Measurements from ENCODE around the gene TSPO. TPM values are rescaled to one million over a fixed set of nuclear protein-coding genes. Genes with fewer than 3 reads are reported as not detected.

The TSPO gene
- total and polyA plus RNA-seq, 2 experiments from 2014 or later: 61.8 to 138 TPM

GRCh38 chr22:43129426-43130425 is 21.6 kb upstream of the TSPO start:
- no peak overlapping the region for H2AFZ ChIP-seq
- peak overlapping the region; percentile 41 for H3K4me2 ChIP-seq
- no peaks in the 10 kb centered on the region for H3K79me2 ChIP-seq
- no peaks in the 10 kb centered on the region for H3K9me2 ChIP-seq (replicated peaks; ENCODE audit: insufficient read depth)
- no peaks in the 10 kb centered on the region for H4K20me1 ChIP-seq (ENCODE audit: insufficient read depth, poor library complexity, severe bottlenecking)
- no peaks in the 10 kb centered on the region for H3K9me3 ChIP-seq (ENCODE audit: low read depth)
- 75% methylated on average over 16 of the region's 16 CpGs for WGBS (ENCODE audit: low lambda C conversion rate, missing lambda C conversion rate)
- no peak overlapping the region for H3K4me3 ChIP-seq
- no peaks in the 10 kb centered on the region for H3K36me3 ChIP-seq (replicated peaks; ENCODE audit: insufficient read depth, low read depth)
- TF ChIP-seq, protein P1, sequence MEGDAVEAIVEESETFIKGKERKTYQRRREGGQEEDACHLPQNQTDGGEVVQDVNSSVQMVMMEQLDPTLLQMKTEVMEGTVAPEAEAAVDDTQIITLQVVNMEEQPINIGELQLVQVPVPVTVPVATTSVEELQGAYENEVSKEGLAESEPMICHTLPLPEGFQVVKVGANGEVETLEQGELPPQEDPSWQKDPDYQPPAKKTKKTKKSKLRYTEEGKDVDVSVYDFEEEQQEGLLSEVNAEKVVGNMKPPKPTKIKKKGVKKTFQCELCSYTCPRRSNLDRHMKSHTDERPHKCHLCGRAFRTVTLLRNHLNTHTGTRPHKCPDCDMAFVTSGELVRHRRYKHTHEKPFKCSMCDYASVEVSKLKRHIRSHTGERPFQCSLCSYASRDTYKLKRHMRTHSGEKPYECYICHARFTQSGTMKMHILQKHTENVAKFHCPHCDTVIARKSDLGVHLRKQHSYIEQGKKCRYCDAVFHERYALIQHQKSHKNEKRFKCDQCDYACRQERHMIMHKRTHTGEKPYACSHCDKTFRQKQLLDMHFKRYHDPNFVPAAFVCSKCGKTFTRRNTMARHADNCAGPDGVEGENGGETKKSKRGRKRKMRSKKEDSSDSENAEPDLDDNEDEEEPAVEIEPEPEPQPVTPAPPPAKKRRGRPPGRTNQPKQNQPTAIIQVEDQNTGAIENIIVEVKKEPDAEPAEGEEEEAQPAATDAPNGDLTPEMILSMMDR (IDR thresholded peaks at IDR 0.05; ENCODE audit: poor library complexity): no peak
- TF ChIP-seq EZH2 (IDR thresholded peaks at IDR 0.05; ENCODE audit: borderline replicate concordance) (no peak), EZH2phosphoT487 (IDR thresholded peaks at IDR 0.05; ENCODE audit: low read depth, severe bottlenecking, unreplicated experiment) (no peak)
- no peaks in the 10 kb centered on the region for H3K27me3 ChIP-seq
- no peak for DNase-seq (ENCODE audit: low spot score)
- H3K4me1 ChIP-seq (ENCODE audit: insufficient read depth): peaks cover 42% of the 10 kb centered on the region
- H3K27ac ChIP-seq: peak overlapping the region; percentile 94

DNA sequence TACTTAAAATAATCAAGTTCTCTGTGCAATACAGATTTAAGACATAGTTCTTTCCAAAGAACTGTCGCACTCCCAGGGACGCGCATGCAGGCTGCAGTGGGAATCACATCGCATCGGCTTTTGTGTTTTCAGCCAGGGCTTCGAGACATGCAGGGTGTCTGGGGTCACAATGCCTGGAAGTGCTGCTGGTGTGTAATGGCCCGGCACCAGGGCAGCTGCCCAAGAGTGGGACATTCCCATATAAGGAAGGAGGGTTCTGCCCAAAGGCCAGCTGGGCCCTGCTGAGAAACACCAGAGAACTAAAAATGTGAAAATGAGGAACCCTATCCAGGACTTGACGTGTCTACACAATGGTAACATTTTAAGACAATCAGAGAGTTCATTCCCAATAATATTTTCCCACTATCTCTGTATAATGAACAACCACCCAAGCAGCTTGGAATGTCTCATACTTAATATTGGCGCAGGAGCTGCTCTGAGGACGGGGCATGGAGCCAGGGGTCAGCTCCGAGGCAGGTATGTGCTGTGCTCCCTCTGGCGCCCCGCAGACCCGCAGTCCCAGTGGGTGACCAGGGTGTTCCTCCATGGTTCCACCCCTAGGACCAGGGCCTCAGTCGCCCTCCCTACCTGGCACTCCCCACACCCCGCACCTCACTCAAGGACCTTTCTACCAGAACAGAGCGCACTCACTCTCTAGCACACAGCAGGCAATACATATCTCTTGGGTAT is 19.4 kb upstream of the TSPO start:
- H3K27ac ChIP-seq: no peak overlapping the region
- no peaks in the 10 kb centered on the region for H3K9me3 ChIP-seq (ENCODE audit: low read depth)
- peaks cover 28% of the 10 kb centered on the region for H3K4me1 ChIP-seq (ENCODE audit: insufficient read depth)
- no peak overlapping the region for H3K4me2 ChIP-seq
- TF ChIP-seq, protein P1 (IDR thresholded peaks at IDR 0.05; ENCODE audit: poor library complexity): no peak
- no peaks in the 10 kb centered on the region for H3K9me2 ChIP-seq (replicated peaks; ENCODE audit: insufficient read depth)
- H3K27me3 ChIP-seq: no peaks in the 10 kb centered on the region
- DNase-seq (ENCODE audit: low spot score): no peak
- no peaks in the 10 kb centered on the region for H4K20me1 ChIP-seq (ENCODE audit: insufficient read depth, poor library complexity, severe bottlenecking)
- no peaks in the 10 kb centered on the region for H3K79me2 ChIP-seq
- no peaks in the 10 kb centered on the region for H3K36me3 ChIP-seq (replicated peaks; ENCODE audit: insufficient read depth, low read depth)
- H2AFZ ChIP-seq: no peak overlapping the region
- WGBS (ENCODE audit: low lambda C conversion rate, missing lambda C conversion rate): 97% methylated on average over 17 of the region's 17 CpGs
- H3K4me3 ChIP-seq: no peak overlapping the region

DNA sequence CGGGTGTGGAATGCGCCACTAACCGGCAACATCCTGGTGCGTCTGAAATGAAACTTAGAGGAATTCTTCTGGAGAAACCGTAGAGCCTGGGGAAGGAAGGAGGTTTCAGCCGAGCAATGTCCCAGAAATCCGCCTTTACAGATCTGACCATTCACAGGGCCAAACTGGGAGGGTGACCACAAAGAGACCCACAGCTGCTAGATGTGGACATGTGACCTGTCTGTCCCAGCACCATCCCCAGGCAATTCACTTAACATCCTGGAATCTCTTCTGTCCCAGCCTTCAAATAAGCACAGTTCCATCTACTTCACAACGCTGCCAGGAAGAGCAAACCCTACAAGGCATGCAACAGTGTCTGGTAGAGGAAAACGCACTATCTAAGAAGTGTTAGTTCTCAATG is 18.0 kb upstream of the TSPO start:
- no peaks in the 10 kb centered on the region for H3K36me3 ChIP-seq (replicated peaks; ENCODE audit: insufficient read depth, low read depth)
- H3K9me3 ChIP-seq (ENCODE audit: low read depth): no peaks in the 10 kb centered on the region
- 90% methylated on average over 9 of the region's 9 CpGs for WGBS (ENCODE audit: low lambda C conversion rate, missing lambda C conversion rate)
- TF ChIP-seq EZH2phosphoT487 (IDR thresholded peaks at IDR 0.05; ENCODE audit: low read depth, severe bottlenecking, unreplicated experiment): no peak
- TF ChIP-seq, protein P1 (IDR thresholded peaks at IDR 0.05; ENCODE audit: poor library complexity): no peak
- no peak for TF ChIP-seq EZH2 (IDR thresholded peaks at IDR 0.05; ENCODE audit: borderline replicate concordance)
- no peaks in the 10 kb centered on the region for H3K79me2 ChIP-seq
- H3K9me2 ChIP-seq (replicated peaks; ENCODE audit: insufficient read depth): no peaks in the 10 kb centered on the region
- no peaks in the 10 kb centered on the region for H3K27me3 ChIP-seq
- no peak overlapping the region for H3K4me2 ChIP-seq
- no peak overlapping the region for H3K27ac ChIP-seq
- no peaks in the 10 kb centered on the region for H4K20me1 ChIP-seq (ENCODE audit: insufficient read depth, poor library complexity, severe bottlenecking)
- DNase-seq (ENCODE audit: low spot score): no peak
- no peak overlapping the region for H3K4me3 ChIP-seq
- no peak overlapping the region for H2AFZ ChIP-seq
- peaks cover 15% of the 10 kb centered on the region for H3K4me1 ChIP-seq (ENCODE audit: insufficient read depth)
